GM12865 (cell line): ENCODE results near the gene ZNF823.
A peak's percentile ranks its signal among the peaks of the same experiment; 100 is the strongest.

Experiments used
- DNase-seq: peaks from one replicate; pipeline ENCODE4 v3.0.0; 2010; ENCODE audit warnings: low read depth
- H3K4me3 ChIP-seq: 2 replicates; pipeline ENCODE4 v1.5.1; 2011; ENCODE audit warnings: mild to moderate bottlenecking, low read depth, low read length, control low read depth
- TF ChIP-seq, protein P1 (sequence below): IDR thresholded peaks from 2 replicates; pipeline ENCODE4 v1.5.1; 2011; ENCODE audit warnings: low read length, control low read depth, low read depth, inconsistent platforms; ENCODE audit not compliant: insufficient read depth; ENCODE audit errors: missing control alignments

ZNF823 gene

DNA sequence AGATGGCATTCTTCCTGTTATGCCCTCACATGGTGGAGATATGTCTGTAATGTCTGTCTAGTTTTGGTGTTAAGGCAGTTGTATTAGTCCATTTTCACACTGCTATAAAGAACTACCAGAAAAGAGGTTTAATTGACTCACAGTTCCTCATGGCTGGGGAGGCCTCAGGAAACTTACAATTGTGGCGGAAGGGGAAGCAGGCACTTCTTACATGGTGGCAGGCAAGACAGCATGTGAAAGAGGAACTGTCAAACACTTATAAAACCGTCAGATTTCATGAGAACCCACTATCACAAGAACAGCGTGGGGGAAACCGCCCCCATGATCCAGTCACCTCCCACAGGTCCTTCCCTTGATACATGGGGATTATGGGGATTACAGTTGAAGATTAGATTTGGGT, 31.2 kb upstream of the ZNF823 start:
- no peak overlapping the region for H3K4me3 ChIP-seq
- DNase-seq = no peak
- TF ChIP-seq, protein P1, sequence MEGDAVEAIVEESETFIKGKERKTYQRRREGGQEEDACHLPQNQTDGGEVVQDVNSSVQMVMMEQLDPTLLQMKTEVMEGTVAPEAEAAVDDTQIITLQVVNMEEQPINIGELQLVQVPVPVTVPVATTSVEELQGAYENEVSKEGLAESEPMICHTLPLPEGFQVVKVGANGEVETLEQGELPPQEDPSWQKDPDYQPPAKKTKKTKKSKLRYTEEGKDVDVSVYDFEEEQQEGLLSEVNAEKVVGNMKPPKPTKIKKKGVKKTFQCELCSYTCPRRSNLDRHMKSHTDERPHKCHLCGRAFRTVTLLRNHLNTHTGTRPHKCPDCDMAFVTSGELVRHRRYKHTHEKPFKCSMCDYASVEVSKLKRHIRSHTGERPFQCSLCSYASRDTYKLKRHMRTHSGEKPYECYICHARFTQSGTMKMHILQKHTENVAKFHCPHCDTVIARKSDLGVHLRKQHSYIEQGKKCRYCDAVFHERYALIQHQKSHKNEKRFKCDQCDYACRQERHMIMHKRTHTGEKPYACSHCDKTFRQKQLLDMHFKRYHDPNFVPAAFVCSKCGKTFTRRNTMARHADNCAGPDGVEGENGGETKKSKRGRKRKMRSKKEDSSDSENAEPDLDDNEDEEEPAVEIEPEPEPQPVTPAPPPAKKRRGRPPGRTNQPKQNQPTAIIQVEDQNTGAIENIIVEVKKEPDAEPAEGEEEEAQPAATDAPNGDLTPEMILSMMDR = no peak

DNA sequence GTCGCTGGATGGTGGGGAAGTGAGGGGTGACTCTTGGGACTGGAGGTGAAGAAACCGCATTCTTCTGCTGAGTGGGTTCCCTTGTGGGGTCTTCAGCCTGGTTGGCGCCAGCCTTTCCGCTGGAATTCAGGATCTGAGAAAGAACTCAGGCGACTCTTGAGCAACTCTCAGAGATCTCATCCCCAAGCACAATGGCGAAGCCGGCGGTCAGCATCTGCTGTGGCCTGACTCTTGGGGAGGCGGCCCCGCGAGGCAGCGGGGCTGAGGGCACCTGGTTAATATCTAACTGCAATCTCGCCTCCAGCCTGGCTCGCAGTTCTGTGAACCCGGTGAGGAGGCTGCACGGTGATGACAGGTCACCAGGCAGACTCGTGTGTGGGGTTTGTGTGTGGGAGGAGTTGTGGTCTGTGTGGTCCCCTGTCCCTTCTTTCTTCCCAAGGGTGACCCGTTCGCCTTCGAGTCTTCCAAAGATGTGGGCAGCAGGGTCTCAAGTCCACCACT, 28.9 kb upstream of the ZNF823 start:
- TF ChIP-seq, protein P1 = no peak
- DNase-seq = peak; percentile 54
- peak overlapping the region; percentile 77 for H3K4me3 ChIP-seq

DNA sequence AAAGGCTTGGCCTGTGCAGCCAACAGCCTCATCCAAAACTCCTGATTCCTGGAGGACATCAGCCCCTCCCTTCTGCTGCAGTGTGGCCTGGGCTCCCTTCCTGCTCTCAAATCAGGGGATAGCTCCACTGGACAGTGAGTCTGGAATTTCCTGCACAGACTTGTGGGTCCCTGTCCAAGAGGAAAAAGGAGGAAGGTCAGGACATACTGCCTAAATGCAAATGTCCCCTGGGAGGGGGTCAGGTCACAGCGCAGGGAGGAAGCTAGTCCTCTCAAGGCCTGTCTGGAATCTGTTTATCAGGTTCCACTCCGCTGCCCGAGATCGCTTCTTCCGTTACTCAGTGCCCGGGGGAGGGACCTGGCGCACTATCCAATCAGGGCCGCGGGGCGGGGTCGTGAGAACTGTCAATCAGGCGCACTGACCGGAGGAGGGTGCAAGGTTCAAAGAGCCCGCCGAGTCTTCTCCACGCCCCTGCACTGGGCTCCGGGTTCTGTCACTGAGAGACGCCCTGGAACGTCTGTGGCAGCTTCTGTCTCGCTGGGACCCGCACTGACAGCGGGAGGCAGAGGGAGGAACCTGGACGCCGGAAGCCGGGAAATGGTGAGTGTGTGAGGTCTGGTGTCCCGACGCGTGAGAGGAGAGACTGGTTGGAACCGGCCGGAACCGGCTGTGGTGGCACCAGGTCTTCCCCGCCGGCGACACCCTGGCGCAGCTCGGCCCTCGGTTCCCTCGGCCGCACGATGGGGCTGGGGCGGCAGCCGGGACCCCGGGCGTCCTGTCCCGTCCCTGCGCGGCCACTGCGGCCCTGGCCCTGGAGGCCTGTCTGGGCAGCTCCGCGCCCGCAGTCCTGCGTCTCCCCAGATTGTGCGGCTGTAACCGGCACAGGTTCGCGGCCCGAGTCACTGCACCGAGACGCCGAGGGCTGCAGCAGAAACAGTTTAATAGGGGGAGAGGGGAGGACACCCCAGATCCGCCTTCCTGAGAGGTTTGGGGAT, 28.1 kb upstream of the ZNF823 start, which contains the start of gene ZNF441:
Gene ZNF441 (plus strand): TSS at position 404 of the 995 bp plus-strand sequence. CDS start 194 bp downstream, at position 598.
- DNase-seq = peak; percentile 96
- TF ChIP-seq, protein P1 = no peak
- H3K4me3 ChIP-seq = peak within 1 kb of the TSS; percentile 77

DNA sequence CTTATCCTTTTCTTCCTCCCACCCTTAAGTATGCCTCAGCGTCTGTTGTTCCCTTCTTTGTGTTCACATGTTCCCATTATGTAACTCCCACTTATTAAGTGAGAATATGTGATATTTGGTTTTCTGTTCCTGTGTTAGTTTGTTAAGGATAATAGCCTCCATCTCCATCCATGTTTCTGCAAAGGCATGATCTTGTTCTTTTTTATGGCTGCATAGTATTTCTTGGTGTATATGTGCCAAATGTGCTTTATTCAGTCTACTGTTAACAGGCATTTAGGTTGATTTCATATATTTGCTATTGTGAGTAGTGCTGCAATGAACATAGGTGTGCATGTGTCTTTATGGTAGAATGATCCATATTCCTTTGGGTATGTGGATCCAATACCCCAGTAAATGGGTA, 24.9 kb upstream of the ZNF823 start:
- H3K4me3 ChIP-seq = no peak overlapping the region
- TF ChIP-seq, protein P1 = no peak
- no peak for DNase-seq

DNA sequence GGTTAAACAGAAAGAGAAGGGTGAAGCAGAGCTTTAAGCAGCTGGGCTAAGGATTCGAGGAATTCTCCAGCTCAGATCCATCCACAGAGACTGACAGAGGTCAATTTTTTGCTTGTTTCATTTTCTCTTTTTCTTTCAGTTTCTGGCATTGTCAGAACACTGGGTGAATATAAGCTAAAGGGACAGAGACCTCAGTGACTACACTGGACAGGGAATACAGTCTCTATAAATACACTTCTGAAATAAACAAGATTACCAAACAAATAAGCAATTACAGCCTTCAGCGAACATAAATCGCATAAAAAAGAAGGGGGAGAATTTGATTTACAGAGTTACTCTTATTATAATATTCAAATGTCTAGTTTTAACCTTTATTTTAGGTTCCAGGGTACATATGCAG, 24.4 kb upstream of the ZNF823 start:
- no peak overlapping the region for H3K4me3 ChIP-seq
- TF ChIP-seq, protein P1 = no peak
- DNase-seq = no peak

DNA sequence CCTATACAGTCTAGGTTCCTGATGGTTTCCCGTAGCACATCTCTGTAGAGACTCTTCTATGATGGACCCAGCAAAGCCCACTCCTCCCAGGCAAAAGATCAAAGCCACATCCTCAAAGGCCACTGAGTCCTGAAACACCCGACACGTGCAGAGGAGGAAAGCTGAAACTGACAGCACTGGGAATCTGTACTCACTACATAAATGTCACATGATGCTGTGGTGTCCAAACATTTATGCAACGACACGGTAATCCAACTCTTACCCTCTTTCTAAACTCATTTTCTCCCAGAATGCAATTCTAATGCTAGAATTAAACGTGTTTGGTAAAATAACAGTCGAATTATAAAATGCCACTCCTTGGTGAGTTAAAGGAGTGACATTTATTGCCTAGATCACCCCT, 21.1 kb upstream of the ZNF823 start:
- DNase-seq = no peak
- H3K4me3 ChIP-seq = no peak overlapping the region
- TF ChIP-seq, protein P1 = no peak

DNA sequence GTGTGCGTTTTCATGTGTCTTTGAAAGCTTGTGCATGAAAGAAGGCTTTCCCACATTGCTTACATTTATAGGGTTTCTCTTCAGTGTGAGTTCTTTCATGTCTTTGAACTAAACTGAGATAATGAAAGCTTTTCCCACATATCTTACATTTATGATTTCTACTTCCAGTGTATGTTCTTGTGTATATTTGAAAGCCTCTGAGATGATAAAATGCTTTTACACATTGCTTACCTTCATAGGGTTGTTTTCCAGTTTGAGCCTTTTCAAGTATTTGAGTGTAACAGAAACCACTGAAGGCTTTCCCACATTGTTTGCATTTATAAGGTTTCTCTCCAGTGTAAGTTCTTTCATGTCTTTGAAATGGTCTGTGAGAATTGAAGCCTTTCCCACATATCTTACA, 18.2 kb upstream of the ZNF823 start:
- no peak overlapping the region for H3K4me3 ChIP-seq
- TF ChIP-seq, protein P1 = no peak

More for the DNA sequence above, 18.2 kb upstream of the ZNF823 start:
- DNase-seq = no peak
